H1 (cell line): ENCODE results near the gene TBC1D2B. TPM values are rescaled to one million over a fixed set of nuclear protein-coding genes. Genes with fewer than 3 reads are reported as not detected.

Source experiments
- CTCF ChIA-PET: fragments of 300-600 bp; sonication (Branson Sonifier 250); formaldehyde crosslinking; loops from one replicate; lab custom pipeline; 2021; ENCODE audit not compliant: partially characterized antibody; lab: Charles Lee
- POLR2A ChIA-PET: fragments of 300-600 bp; sonication (Branson Sonifier 250); formaldehyde crosslinking; loops from one replicate; lab custom pipeline; 2021; ENCODE audit warnings: inconsistent platforms; ENCODE audit not compliant: partially characterized antibody; lab: Charles Lee
- DNase-seq, 2 experiments: peaks; one replicate each; pipeline versions ENCODE4 v3.0.0 to v3.0.0-alpha.2; 2010 to 2022; ENCODE audit warnings: low spot score in 2 of 2, low read depth in 1 of 2, mixed read lengths in 1 of 2
- FAIRE-seq: peaks from 2 replicates; lab custom pipeline; 2011; peaks lifted over from hg19 to GRCh38; lab: Jason Lieb, UNC
- H2AFZ ChIP-seq: 2 replicates; pipeline ENCODE4 v1.8.1; 2012; ENCODE audit warnings: low read length, inconsistent platforms
- H2AK5ac ChIP-seq: 2 replicates; pipeline ENCODE4 v1.6.1; 2013; ENCODE audit warnings: low read depth, low read length
- H2BK120ac ChIP-seq: replicated peaks from 2 replicates; pipeline ENCODE3; 2013; ENCODE audit warnings: low read depth, low read length, inconsistent platforms
- H2BK12ac ChIP-seq: 2 replicates; pipeline ENCODE4 v1.6.1; 2013; ENCODE audit warnings: low read depth, low read length
- H2BK15ac ChIP-seq: 2 replicates; pipeline ENCODE4 v1.6.1; 2013; ENCODE audit warnings: low read length
- H2BK20ac ChIP-seq: 2 replicates; pipeline ENCODE4 v1.6.1; 2013; ENCODE audit warnings: low read length
- H2BK5ac ChIP-seq: 2 replicates; pipeline ENCODE4 v1.6.1; 2013; ENCODE audit warnings: low read depth, low read length
- H3K14ac ChIP-seq: 2 replicates; pipeline ENCODE4 v1.6.1; 2013; ENCODE audit warnings: inconsistent platforms; ENCODE audit not compliant: insufficient read length
- H3K18ac ChIP-seq: 2 replicates; pipeline ENCODE4 v1.6.1; 2013; ENCODE audit warnings: low read length; ENCODE audit errors: extremely low read depth
- H3K23ac ChIP-seq: 2 replicates; pipeline ENCODE4 v1.6.1; 2013; ENCODE audit warnings: inconsistent platforms; ENCODE audit not compliant: insufficient read length
- H3K23me2 ChIP-seq: 2 replicates; pipeline ENCODE4 v1.6.1; 2013; ENCODE audit warnings: low read depth, low read length
- H3K27ac ChIP-seq: 2 replicates; pipeline ENCODE4 v1.6.1; 2011; ENCODE audit warnings: low read depth, low read length, inconsistent platforms
- H3K27me3 ChIP-seq, 4 experiments: replicated peaks in 1 of 4; 1 replicate in 1 of 4; 2 replicates in 3 of 4; pipeline versions ENCODE4 v1.6.1 to v1.8.1; 2011 to 2013; ENCODE audit warnings: low read length in 3 of 4, mild to moderate bottlenecking in 3 of 4, inconsistent platforms in 2 of 4, mixed read lengths in 2 of 4, moderate library complexity in 1 of 4; ENCODE audit not compliant: control insufficient read depth in 3 of 4, insufficient read depth in 3 of 4; ENCODE audit errors: extremely low read depth in 1 of 4
- H3K36me3 ChIP-seq, 4 experiments: 2 replicates each; pipeline versions ENCODE4 v1.6.1 to v1.8.1; 2011 to 2013; ENCODE audit warnings: mild to moderate bottlenecking in 4 of 4, low read length in 3 of 4, moderate library complexity in 2 of 4, control low read depth in 1 of 4, inconsistent platforms in 1 of 4; ENCODE audit not compliant: insufficient read depth in 4 of 4, control insufficient read depth in 2 of 4
- H3K4ac ChIP-seq: replicated peaks from 2 replicates; pipeline ENCODE3; 2013; ENCODE audit warnings: low read length, low read depth, mixed read lengths, inconsistent platforms; ENCODE audit not compliant: insufficient read length
- H3K4me1 ChIP-seq, 4 experiments: replicated peaks in 1 of 4; 1 replicate in 1 of 4; 2 replicates in 3 of 4; pipeline versions ENCODE4 v1.6.1 to v1.8.1; 2011 to 2013; ENCODE audit warnings: low read length in 3 of 4, inconsistent platforms in 2 of 4, mixed read lengths in 1 of 4; ENCODE audit not compliant: insufficient read depth in 4 of 4, control insufficient read depth in 3 of 4
- H3K4me2 ChIP-seq, 2 experiments: 2 replicates each; pipeline versions ENCODE4 v1.6.1 to v1.8.1; 2011 to 2013; ENCODE audit warnings: low read depth in 2 of 2, low read length in 2 of 2, control low read depth in 1 of 2, inconsistent platforms in 1 of 2, mild to moderate bottlenecking in 1 of 2; ENCODE audit not compliant: insufficient read depth in 1 of 2
- H3K4me3 ChIP-seq, 4 experiments: fragments of 200-600, 300-600 bp in 1 of 4; sonication (generic), shearing (Covaris generic), sonication (Bioruptor Twin) in 1 of 4; 2 replicates each; pipeline versions ENCODE4 v1.5.1 to v1.8.1; 2011 to 2016; ENCODE audit warnings: low read length in 4 of 4, low read depth in 3 of 4, control low read depth in 2 of 4, inconsistent platforms in 2 of 4, mild to moderate bottlenecking in 2 of 4, mixed read lengths in 1 of 4, moderate library complexity in 1 of 4; ENCODE audit not compliant: insufficient read depth in 2 of 4; ENCODE audit errors: extremely low read depth in 1 of 4
- H3K56ac ChIP-seq: replicated peaks from 2 replicates; pipeline ENCODE3; 2013; ENCODE audit warnings: low read depth, mild to moderate bottlenecking, mixed read lengths, low read length, inconsistent platforms; ENCODE audit not compliant: insufficient read length
- H3K79me1 ChIP-seq: 2 replicates; pipeline ENCODE4 v1.6.1; 2013; ENCODE audit warnings: low read depth, low read length, control low read depth
- H3K79me2 ChIP-seq, 2 experiments: 2 replicates each; pipeline versions ENCODE4 v1.6.1 to v1.8.1; 2012 to 2013; ENCODE audit warnings: low read length in 2 of 2, mild to moderate bottlenecking in 2 of 2, inconsistent platforms in 1 of 2; ENCODE audit not compliant: insufficient read depth in 2 of 2, control insufficient read depth in 1 of 2
- H3K9ac ChIP-seq, 4 experiments: replicated peaks in 1 of 4; 1 replicate in 1 of 4; 2 replicates in 3 of 4; pipeline versions ENCODE4 v1.6.1 to v1.8.1; 2011 to 2013; ENCODE audit warnings: low read depth in 3 of 4, low read length in 3 of 4, control low read depth in 2 of 4, mild to moderate bottlenecking in 2 of 4, moderate library complexity in 2 of 4, inconsistent platforms in 1 of 4; ENCODE audit errors: extremely low read depth in 1 of 4
- H3K9me3 ChIP-seq, 2 experiments: 2 replicates each; pipeline versions ENCODE4 v1.6.1 to v1.8.1; 2012 to 2013; ENCODE audit warnings: mild to moderate bottlenecking in 2 of 2, moderate library complexity in 2 of 2, control low read depth in 1 of 2, inconsistent platforms in 1 of 2, low read depth in 1 of 2, low read length in 1 of 2, mixed read lengths in 1 of 2; ENCODE audit not compliant: insufficient read depth in 2 of 2
- H4K20me1 ChIP-seq, 2 experiments: replicated peaks in 1 of 2; 2 replicates each; pipeline versions ENCODE3 to v1.8.1; 2011 to 2013; ENCODE audit warnings: inconsistent platforms in 2 of 2, low read length in 2 of 2, mild to moderate bottlenecking in 1 of 2; ENCODE audit not compliant: insufficient read depth in 2 of 2, control insufficient read depth in 1 of 2
- H4K5ac ChIP-seq: 2 replicates; pipeline ENCODE4 v1.6.1; 2013; ENCODE audit warnings: low read length, low read depth, mixed read lengths, inconsistent platforms; ENCODE audit not compliant: insufficient read length
- H4K8ac ChIP-seq: 2 replicates; pipeline ENCODE4 v1.8.0; 2013; ENCODE audit warnings: mild to moderate bottlenecking, moderate library complexity, low read length, inconsistent platforms; ENCODE audit not compliant: insufficient read depth; ENCODE audit errors: extremely low read depth
- H4K91ac ChIP-seq: replicated peaks from 2 replicates; pipeline ENCODE3; 2013; ENCODE audit warnings: low read length, mixed read lengths, inconsistent platforms; ENCODE audit not compliant: insufficient read length
- ASH2L ChIP-seq: fragments of 200-600, 300-600 bp; sonication (generic); IDR thresholded peaks from one replicate; pipeline ENCODE4 v1.7.1; 2017; ENCODE audit warnings: low read length
- CBX5 ChIP-seq: fragments of 300-800, 300-1000 bp; sonication (generic); IDR thresholded peaks from 2 replicates; pipeline ENCODE4 v1.7.1; 2016; ENCODE audit warnings: antibody characterized with exemption, low read length, low read depth
- CHD1 ChIP-seq: IDR thresholded peaks from 2 replicates; pipeline ENCODE4 v1.6.1; 2012; ENCODE audit warnings: low read depth, low read length, improper control_type of control experiment
- EGR1 ChIP-seq: IDR thresholded peaks from 2 replicates; pipeline ENCODE4 v1.6.1; 2011; ENCODE audit warnings: low read depth, low read length, borderline replicate concordance
- EP300 ChIP-seq, 2 experiments: IDR thresholded peaks; 1 replicate in 1 of 2; 2 replicates in 1 of 2; pipeline ENCODE4 v1.6.1; 2011 to 2012; ENCODE audit warnings: low read depth in 2 of 2, low read length in 2 of 2, mild to moderate bottlenecking in 2 of 2, borderline replicate concordance in 1 of 2, inconsistent platforms in 1 of 2, moderate library complexity in 1 of 2
- FOSL1 ChIP-seq: IDR thresholded peaks from 2 replicates; pipeline ENCODE4 v1.6.1; 2011; ENCODE audit warnings: mild to moderate bottlenecking, low read depth, low read length, moderate library complexity; ENCODE audit not compliant: insufficient read depth
- GABPA ChIP-seq: IDR thresholded peaks from 2 replicates; pipeline ENCODE4 v1.6.1; 2011; ENCODE audit warnings: mild to moderate bottlenecking, low read length, moderate library complexity, borderline replicate concordance; ENCODE audit not compliant: insufficient read depth
- JUN ChIP-seq: IDR thresholded peaks from 2 replicates; pipeline ENCODE4 v1.6.1; 2011; ENCODE audit warnings: low read depth, mild to moderate bottlenecking, improper control_type of control experiment, low read length
- KDM5A ChIP-seq: fragments of 200-600 bp; IDR thresholded peaks from 2 replicates; pipeline ENCODE4 v1.7.1; 2012; ENCODE audit warnings: mild to moderate bottlenecking, low read length, inconsistent platforms, mixed read lengths
- NRF1 ChIP-seq: IDR thresholded peaks from 2 replicates; pipeline ENCODE4 v1.6.1; 2011; ENCODE audit warnings: mild to moderate bottlenecking, low read depth, low read length, improper control_type of control experiment
- PHF8 ChIP-seq: fragments of 200-600 bp; sonication (generic); conservative IDR thresholded peaks from 2 replicates; pipeline ENCODE4 v1.7.1; 2012; ENCODE audit warnings: low read depth, mild to moderate bottlenecking, inconsistent platforms, low read length, moderate library complexity
- SP1 ChIP-seq: IDR thresholded peaks from 2 replicates; pipeline ENCODE4 v1.6.1; 2011; ENCODE audit warnings: low read depth, low read length
- SUZ12 ChIP-seq: fragments of 200-600 bp; sonication (generic); IDR thresholded peaks from 2 replicates; pipeline ENCODE4 v1.6.1; 2012; ENCODE audit warnings: mild to moderate bottlenecking, inconsistent platforms, low read length, moderate library complexity, mixed read lengths
- TEAD4 ChIP-seq: IDR thresholded peaks from 2 replicates; pipeline ENCODE4 v1.6.1; 2012; ENCODE audit warnings: low read depth, low read length, inconsistent platforms, mixed read lengths
- WGBS, 2 experiments: shearing (Covaris generic) in 1 of 2; methylation state at CpG; one replicate each; pipeline versions ENCODE4 v1.1.6 to v1.1.7; 2013 to 2015; ENCODE audit warnings: low lambda C conversion rate in 2 of 2, mixed read lengths in 2 of 2, inconsistent platforms in 1 of 2, low coverage in 1 of 2, missing lambda C conversion rate in 1 of 2; ENCODE audit not compliant: insufficient replicate concordance in 2 of 2, insufficient coverage in 1 of 2, insufficient read length in 1 of 2; ENCODE audit errors: extremely low coverage in 1 of 2, missing lambda C conversion rate in 1 of 2; 5-methylcytosine and 5-hydroxymethylcytosine counted together
- polyA plus RNA-seq, 7 experiments: library from polyadenylated mRNA; depleted of rRNA in 3 of 7; stranded (reverse) in 5 of 7; unstranded in 2 of 7; fragments of >200 nt in 5 of 7; fragments of 200-250 nt in 2 of 7; gene quantifications; 1 replicate in 5 of 7; 2 replicates in 1 of 7; 4 replicates in 1 of 7; pipeline versions ENCODE4 v1.2.1 to v1.2.3, GENCODE V29; 2011 to 2013; ENCODE audit warnings: missing spikeins in 2 of 7, mixed read lengths in 2 of 7
- total RNA-seq: library from RNA; stranded (reverse); fragmentation: NEBNext Ultra II Directional; extraction: Animal tissue kit (Norgen Biotek cat#: 25700); gene quantifications from 2 replicates; pipeline ENCODE4 v1.2.1, GENCODE V29; 2021
- TF ChIP-seq, protein P1 (sequence below): IDR thresholded peaks from 2 replicates; pipeline ENCODE4 v1.6.1; 2011; ENCODE audit warnings: low read depth, mild to moderate bottlenecking, low read length; ENCODE audit not compliant: insufficient read depth

Gene TBC1D2B
- total and polyA plus RNA-seq, 2 of the 8 experiments (the other 6 are each of a cell fraction or from before 2014, with no cell fraction given) = 11.9 to 19.5 TPM

DNA sequence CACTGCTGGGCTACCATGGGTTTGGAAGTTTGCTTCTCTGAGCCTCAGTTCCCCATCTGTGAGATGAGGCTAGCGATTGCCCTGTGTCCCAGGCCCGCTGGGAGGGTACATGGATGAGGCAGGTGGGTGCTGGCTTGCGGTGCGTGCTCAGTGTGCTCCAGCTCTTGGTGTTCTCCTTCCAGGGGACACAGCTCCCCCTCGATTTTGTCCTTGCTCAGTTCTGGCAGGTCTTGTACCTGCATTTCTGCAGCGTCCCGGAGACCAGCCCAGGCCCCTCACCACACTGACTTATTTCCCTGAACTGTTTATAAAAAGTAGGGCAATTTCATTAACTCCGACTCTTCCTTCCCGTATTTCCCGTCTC is 95.4 kb downstream of the TBC1D2B start:
- Histone ChIP-seq H4K91ac (no peak overlapping the region), H3K27ac (no peak overlapping the region), H3K18ac (no peak overlapping the region), H3K27me3 (no peaks in the 10 kb centered on the region), H3K79me1 (no peaks in the 10 kb centered on the region), H3K4me2 (no peak overlapping the region), H3K9me3 (no peaks in the 10 kb centered on the region), H3K4me1 (peaks cover 0 to 12% (median 8%) of the 10 kb centered on the region in 4 experiments; a peak in 6 of 7 replicates), H3K36me3 (no peaks in the 10 kb centered on the region), H3K14ac (no peak overlapping the region), H3K4me3 (no peak overlapping the region), H3K79me2 (no peaks in the 10 kb centered on the region), H4K5ac (no peak overlapping the region), H2BK120ac (no peak overlapping the region), H3K23ac (no peak overlapping the region), H3K9ac (no peak overlapping the region), H3K4ac (no peak overlapping the region), H2AFZ (no peak overlapping the region), H2BK12ac (no peak overlapping the region), H4K20me1 (no peaks in the 10 kb centered on the region), H2BK5ac (no peak overlapping the region), H4K8ac (no peak overlapping the region), H2BK15ac (no peak overlapping the region), H2BK20ac (no peak overlapping the region), H3K56ac (no peak overlapping the region), H3K23me2 (no peaks in the 10 kb centered on the region), H2AK5ac (no peak overlapping the region)
- peak in 1 of 2 experiments; percentile 42 for DNase-seq
- CTCF ChIA-PET = interaction anchor here (0.7 to 6.7 kb wide), 8 partner anchors 8 to 258 kb away, joined by 3 to 53 read pairs (median 3); no protein-coding TSS in a partner anchor
- POLR2A ChIA-PET = no interaction called here
- WGBS, 2 experiments = 80% methylated on average over 7 of the region's 10 CpGs; no CpG with 5 or more reads in 1 of the 2 experiments
- FAIRE-seq = no peak
- no peak for TF ChIP-seq NRF1
- no peak for TF ChIP-seq EGR1
- no peak for TF ChIP-seq CBX5
- TF ChIP-seq CHD1 = no peak
- TF ChIP-seq EP300 (IDR thresholded peaks at IDR 0.05; ENCODE audit: borderline replicate concordance in 1 of 2, low read depth in 2 of 2, low read length in 2 of 2) = no peak
- no peak for TF ChIP-seq KDM5A
- TF ChIP-seq SP1 = no peak
- no peak for TF ChIP-seq SUZ12
- no peak for TF ChIP-seq TEAD4
- TF ChIP-seq ASH2L = no peak
- TF ChIP-seq, protein P1, sequence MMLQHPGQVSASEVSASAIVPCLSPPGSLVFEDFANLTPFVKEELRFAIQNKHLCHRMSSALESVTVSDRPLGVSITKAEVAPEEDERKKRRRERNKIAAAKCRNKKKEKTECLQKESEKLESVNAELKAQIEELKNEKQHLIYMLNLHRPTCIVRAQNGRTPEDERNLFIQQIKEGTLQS = no peak
- TF ChIP-seq GABPA = no peak
- TF ChIP-seq PHF8 = no peak
- no peak for TF ChIP-seq FOSL1
- no peak for TF ChIP-seq JUN
